NCI-H146 treated with DMSO at 0.1 percent for 48 hours (cell line): ENCODE results near the gene SLAMF1.
"Not testable (repeated sequence)": the region's sequence is repeated elsewhere in the genome, so short reads cannot be mapped to it uniquely, and the experiment has no call there.

ENCODE experiments used
- DNase-seq: peaks from one replicate; lab custom pipeline; 2025; ENCODE audit not compliant: unreplicated experiment; lab: John Stamatoyannopoulos, UW

Gene SLAMF1

DNA sequence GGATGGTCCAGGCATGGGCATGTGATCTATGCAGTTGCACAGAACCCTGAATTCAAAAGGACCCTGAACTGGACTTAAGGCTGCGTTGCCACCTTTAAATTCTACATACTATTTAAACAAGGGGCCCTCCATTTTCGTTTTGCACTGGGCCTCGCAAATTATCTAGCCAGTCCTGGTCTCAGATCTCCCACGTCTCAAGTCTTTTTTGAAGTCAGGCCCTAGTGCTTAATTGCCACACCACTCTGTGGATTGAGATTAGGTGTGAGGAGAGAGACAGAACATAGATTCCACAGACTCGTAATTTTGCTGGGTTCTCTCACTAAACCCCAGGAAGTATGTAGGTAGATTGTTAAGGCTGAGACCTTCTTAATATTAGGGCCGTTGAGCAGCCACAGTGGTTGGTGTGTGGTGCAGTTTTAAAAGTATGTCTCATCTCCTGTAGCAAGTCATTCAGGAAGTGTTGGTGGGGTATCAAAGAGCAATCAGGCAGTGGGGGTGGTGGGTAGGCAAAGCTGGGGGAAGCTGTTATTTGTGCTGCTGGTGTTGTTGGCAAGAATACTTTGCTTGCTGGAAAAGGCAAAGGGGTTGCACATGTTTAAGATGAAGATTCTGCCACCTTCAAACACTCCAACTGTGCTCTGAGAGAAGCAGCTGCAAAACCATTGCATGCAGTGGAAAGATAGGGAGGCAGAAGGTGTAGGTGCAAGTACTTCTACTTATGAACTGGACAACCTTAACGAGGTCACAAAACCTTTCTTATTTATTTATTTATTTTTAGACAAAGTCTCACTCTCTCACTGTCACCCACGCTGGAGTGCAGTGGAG is 78.8 kb downstream of the SLAMF1 start:
- DNase-seq = no peak

DNA sequence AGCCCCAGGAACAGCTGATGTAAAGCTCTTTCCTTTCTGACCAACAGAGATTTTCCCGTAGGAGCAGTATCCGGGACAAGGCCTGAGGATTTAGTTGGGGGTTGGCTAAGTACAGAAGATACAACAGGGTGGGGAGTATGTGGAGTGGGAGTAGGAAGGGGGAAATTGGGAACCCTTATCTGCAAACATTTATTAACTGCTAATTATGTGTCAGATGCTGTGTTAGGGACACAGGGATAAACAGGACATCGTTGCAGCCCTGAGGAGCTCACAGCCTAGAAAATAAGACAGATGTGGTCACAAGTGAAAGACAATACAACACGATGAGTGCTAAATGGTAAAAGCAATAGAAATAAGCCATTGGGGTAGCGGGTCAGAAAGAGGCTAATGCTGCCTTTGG is 79.5 kb downstream of the SLAMF1 start:
- DNase-seq = no peak

DNA sequence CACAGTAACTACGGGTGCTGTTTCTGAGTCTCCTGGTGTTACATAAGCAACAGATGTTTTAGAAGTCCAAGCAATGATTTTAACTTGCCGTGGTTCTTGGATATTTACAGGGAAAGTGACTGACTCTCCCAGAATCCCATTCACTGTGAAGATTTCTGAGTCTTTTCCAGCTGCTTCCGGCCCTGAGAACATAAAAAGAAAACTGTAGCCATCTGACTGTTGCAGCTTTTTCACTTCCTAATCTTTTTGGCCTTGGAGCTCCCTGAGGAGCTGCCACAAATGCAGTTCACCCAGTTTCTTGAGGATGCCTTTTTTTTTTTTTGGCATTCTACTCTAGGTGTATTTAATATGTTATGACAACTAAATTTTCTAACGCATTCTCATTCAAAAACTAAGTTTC is 81.3 kb downstream of the SLAMF1 start:
- DNase-seq = no peak

DNA sequence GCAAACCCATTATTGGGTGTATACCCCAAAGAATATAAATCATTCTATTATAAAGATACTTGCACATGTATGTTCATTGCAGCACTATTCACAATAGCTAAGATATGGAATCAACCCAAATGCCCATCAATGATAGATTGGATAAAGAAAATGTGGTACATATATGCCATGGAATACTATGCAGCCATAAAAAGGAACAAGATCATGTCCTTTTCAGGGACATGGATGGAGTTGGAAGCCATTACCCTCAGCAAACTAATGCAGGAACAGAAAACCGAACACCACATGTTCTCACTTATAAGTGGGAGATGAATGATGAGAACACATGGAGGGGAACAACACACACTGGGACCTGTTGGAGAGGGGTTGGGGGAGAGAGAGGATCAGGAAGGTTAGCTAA is 83.6 kb downstream of the SLAMF1 start:
- not testable (repeated sequence) for DNase-seq

DNA sequence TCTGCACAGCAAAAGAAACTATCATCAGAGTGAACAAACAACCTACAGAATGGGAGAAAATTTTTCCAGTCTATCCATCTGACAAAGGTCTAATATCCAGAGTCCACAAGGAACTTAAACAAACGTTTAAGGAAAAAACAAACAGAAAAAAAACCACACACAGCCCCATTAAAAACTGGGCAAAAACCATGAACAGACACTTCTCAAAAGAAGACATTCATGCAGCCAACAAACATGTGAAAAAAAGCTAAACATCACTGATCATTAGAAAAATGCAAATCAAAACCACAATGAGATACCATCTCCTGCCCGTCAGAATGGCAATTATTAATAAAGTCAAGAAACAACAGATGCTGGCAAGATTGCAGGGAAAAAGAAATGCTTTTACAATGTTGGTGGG is 84.1 kb downstream of the SLAMF1 start:
- DNase-seq = not testable (repeated sequence)

DNA sequence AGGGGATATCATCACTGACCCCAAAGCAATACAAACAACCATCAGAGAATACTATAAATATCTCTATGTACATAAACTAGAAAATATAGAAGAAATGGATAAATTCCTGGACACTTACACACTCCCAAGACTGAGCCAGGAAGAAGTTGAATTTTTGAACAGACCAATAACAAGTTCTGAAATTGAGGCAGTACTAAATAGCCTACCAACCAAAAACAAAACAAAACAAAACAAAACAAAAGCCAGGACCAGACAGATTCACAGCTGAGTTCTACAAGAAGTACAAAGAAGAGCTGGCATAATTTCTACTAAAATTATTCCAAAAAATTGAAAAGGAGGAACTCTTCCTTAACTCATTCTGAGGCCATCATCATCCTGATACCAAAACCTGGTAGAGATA is 86.0 kb downstream of the SLAMF1 start:
- DNase-seq = no peak

DNA sequence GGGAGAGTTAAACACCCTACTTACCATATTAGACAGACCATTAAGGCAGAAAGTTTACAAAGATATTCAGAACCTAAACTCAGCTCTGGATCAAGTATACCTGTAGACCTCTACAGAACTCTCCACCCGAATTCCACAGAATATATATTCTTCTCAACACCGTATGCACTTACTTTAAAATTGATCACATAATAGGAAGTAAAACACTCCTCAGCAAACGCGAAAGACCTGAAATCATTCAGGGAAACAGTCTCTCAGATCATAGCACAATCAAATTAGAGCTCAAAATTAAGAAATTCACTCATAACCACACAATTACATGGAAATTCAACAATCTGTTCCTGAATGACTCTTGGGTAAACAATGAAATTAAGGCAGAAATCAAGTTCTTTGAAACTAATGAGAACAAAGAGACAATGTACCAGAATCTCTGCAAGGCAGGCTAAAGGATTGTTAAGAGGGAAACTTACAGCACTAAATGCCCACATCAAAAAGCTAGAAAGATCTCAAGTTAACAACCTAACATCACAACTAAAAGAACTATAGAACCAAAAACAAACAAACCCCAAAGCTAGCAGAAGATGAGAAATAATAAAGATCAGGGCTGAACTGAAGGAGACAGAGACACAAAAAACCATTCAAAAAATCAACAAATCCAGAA is 86.7 kb downstream of the SLAMF1 start:
- no peak for DNase-seq

DNA sequence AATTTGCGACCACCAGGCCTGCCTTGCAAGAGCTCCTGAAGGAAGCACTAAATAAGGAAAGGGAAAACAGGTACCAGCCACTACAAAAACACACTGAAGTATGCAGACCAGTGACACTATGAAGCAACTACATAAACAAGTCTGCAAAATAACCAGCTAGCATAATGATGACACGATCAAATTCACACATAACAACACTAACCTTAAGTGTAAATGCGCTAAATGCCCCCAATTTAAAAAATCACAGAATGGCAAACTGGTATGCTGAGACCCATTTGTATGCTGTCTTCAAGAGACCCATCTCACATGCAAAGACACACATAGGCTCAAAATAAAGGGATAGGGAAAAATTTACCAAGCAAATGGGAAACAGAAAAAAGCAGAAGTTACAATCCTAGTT is 87.4 kb downstream of the SLAMF1 start:
- not testable (repeated sequence) for DNase-seq

DNA sequence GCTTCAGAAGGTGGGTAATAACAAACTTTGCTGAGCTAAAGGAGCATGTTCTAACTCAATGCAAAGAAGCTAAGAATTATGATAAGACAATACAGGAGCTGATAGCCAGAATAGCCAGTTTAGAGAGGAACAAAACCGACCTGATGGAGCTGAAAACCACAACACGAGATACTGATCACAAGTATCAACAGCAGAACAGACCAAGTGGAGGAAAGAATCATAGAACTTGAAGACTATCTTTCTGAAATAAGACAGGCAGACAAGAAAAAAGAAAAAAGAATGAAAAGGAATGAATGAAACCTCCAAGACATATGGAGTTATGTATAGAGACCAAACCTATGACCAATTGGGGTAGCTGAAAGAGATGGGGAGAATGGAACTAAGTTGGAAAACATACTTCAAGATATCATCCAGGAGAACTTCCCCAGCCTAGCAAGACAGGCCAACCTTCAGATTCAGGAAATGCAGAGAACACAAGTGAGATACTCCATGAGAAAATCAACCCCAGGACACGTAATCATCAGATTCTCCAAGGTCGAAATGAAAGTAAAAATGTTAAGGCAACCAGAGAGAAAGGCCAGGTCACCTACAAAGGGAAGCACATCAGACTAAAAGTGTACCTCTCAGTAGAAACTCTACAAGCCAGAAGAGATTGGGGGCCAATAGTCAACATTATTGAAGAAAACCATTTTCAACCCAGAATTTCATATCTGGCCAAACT is 88.0 kb downstream of the SLAMF1 start:
- no peak for DNase-seq
